ENCODE results near the gene KCNC1. TPM values are rescaled to one million over a fixed set of nuclear protein-coding genes. Genes with fewer than 3 reads are reported as not detected.

KCNC1 gene
- total and polyA plus RNA-seq, 2 of the 13 experiments (the other 11 are each of a cell fraction or from before 2014, with no cell fraction given): 0.01 to 0.04 TPM

DNA sequence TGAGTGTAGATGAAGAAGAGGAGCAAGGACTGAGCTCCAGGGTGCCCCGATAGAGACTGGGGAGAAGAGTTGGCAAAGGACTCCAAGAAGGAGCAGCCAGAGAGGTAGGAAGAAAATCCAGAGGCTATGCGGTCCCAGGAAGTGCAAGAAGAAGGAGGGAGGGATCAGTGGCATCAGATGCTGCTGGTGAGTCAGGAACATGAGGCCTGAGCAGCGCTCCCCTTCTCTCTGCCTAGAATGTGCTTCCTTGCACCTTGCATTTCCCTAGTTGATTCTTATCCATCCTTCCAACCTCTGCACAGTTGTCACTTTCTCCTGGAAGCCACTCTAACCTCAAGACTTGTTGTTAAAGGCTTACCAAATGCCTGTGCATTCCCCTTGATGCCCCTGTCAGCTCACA lies 21.3 kb downstream of the KCNC1 start:
- ChIA-PET CTCF (ENCODE audit: low intra/inter-chr PET ratio, low total read pairs) (no interaction called here), POLR2A (no interaction called here)
- FAIRE-seq (no peak), DNase-seq (ENCODE audit: low spot score) (no peak), ATAC-seq (no peak)
- Histone ChIP-seq H3K27me3 (ENCODE audit: control insufficient read depth in 1 of 2, insufficient read depth in 2 of 2, low read length in 2 of 2) (peaks cover 3 to 12% of the 10 kb centered on the region in 2 experiments; a peak in 2 of 5 replicates), H3K4me2 (ENCODE audit: low read depth, low read length) (no peak overlapping the region), H2AFZ (ENCODE audit: low read length) (no peak overlapping the region), H3K79me2 (ENCODE audit: insufficient read depth, low read length) (no peaks in the 10 kb centered on the region), H3K4me3 (replicated peaks in 1 of 3; ENCODE audit: insufficient read depth in 1 of 3, low read depth in 2 of 3, low read length in 3 of 3) (no peak overlapping the region), H3K27ac (ENCODE audit: extremely low read length, insufficient read depth, low read length) (no peak overlapping the region), H3K9me3 (ENCODE audit: low read length) (no peaks in the 10 kb centered on the region), H4K20me1 (ENCODE audit: insufficient read depth, low read length) (no peaks in the 10 kb centered on the region), H3K36me3 (replicated peaks in 1 of 2; ENCODE audit: control insufficient read depth in 1 of 2, insufficient read depth in 2 of 2, low read length in 2 of 2) (no peaks in the 10 kb centered on the region), H3K4me1 (ENCODE audit: insufficient read depth, low read length) (peaks cover 27% of the 10 kb centered on the region), H3K9ac (ENCODE audit: insufficient read depth, low read depth, low read length) (no peak overlapping the region)
- intact Hi-C loops (cut with micrococcal nuclease; ENCODE audit: unreplicated experiment) (no loop called here), in situ Hi-C loops (cut with HindIII; ENCODE audit: extremely low pct_ligation_motif_present, low pct_unique_long_range_greater_than_20kb) (no loop called here)
- WGBS (ENCODE audit: low lambda C conversion rate): 68% methylated on average over 3 of the region's 3 CpGs
- BruUV-seq (replicated peaks): no TSS peak
- TF ChIP-seq TBX3 (IDR thresholded peaks at IDR 0.05; ENCODE audit: borderline replicate concordance) (no peak), FOXJ3 (CRISPR knock-in tag; IDR thresholded peaks at IDR 0.05; ENCODE audit: borderline replicate concordance) (no peak), RFXAP (CRISPR knock-in tag; IDR thresholded peaks at IDR 0.05; ENCODE audit: borderline replicate concordance) (no peak), ZNF629 (CRISPR knock-in tag; conservative IDR thresholded peaks at IDR 0.05) (no peak), KMT2B (CRISPR knock-in tag; IDR thresholded peaks at IDR 0.05) (no peak), ZNF296 (CRISPR knock-in tag; conservative IDR thresholded peaks at IDR 0.05) (no peak), TOE1 (CRISPR knock-in tag; IDR thresholded peaks at IDR 0.05) (no peak)
- TF ChIP-seq, protein P1, sequence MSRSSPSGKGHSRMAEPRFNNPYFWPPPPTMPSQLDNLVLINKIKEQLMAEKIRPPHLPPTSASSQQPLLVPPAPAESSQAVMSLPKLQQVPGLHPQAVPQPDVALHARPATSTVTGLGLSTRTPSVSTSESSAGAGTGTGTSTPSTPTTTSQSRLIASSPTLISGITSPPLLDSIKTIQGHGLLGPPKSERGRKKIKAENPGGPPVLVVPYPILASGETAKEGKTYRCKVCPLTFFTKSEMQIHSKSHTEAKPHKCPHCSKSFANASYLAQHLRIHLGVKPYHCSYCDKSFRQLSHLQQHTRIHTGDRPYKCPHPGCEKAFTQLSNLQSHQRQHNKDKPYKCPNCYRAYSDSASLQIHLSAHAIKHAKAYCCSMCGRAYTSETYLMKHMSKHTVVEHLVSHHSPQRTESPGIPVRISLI (CRISPR knock-in tag; IDR thresholded peaks at IDR 0.05; ENCODE audit: borderline replicate concordance): no peak

Data from HepG2 (cell line).